IPS-11a (cell line): ENCODE results near the gene ABL1.

ENCODE experiments used
- H3K4me3 ChIP-seq: one replicate; pipeline ENCODE4 v1.5.1; 2013; ENCODE audit warnings: low read depth, low read length, control low read depth

Gene ABL1

GRCh38 chr9:130887494-130888144 lies 52.6 kb downstream of the ABL1 start:
- H3K4me3 ChIP-seq, result no peak overlapping the region

GRCh38 chr9:130888146-130888885 lies 53.3 kb downstream of the ABL1 start:
- H3K4me3 ChIP-seq, result no peak overlapping the region

- no peak overlapping the region for H3K4me3 ChIP-seq
Measured at GRCh38 chr9:130890124-130890523, 55.1 kb downstream of the ABL1 start.

DNA sequence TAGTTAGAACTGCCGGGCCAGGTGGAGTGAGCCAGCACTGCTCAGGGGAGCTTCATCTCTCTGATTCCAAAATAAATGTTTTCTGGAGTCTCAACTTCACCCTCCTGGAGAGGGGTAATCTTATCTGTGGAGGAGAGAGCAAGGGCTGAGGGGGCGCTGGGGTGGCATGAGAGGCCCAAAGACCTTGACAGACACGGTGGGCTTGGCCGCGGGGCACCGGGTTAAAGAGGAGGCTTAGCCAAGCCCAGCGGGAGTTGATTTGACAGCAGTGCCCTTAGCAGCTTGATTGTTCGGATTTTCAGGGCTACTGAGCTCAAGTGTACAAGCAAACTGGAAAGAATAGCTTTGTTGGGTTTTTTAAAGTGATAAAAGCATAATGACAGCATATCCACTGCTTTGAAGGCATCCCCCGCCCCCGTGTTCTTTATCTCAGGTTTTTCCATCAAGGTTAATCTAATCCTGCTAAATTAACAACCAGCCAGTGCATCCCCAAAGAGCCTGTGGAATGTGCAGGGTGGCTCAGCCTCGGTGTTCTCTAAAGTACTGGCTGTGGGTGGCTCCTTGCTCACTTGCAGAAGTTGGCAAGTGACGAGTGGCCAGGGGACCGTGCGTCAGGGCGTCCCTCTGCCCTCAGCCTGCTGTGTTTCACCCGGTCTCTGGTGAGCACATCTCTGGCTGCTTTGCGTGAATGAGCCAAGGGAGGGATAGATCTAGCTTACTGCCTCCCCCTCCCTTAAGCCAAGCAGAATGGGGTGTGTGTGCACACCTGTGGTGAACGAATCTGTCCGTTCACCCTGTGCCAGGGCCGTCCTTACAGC lies 56.0 kb downstream of the ABL1 start:
- H3K4me3 ChIP-seq, result no peak overlapping the region

DNA sequence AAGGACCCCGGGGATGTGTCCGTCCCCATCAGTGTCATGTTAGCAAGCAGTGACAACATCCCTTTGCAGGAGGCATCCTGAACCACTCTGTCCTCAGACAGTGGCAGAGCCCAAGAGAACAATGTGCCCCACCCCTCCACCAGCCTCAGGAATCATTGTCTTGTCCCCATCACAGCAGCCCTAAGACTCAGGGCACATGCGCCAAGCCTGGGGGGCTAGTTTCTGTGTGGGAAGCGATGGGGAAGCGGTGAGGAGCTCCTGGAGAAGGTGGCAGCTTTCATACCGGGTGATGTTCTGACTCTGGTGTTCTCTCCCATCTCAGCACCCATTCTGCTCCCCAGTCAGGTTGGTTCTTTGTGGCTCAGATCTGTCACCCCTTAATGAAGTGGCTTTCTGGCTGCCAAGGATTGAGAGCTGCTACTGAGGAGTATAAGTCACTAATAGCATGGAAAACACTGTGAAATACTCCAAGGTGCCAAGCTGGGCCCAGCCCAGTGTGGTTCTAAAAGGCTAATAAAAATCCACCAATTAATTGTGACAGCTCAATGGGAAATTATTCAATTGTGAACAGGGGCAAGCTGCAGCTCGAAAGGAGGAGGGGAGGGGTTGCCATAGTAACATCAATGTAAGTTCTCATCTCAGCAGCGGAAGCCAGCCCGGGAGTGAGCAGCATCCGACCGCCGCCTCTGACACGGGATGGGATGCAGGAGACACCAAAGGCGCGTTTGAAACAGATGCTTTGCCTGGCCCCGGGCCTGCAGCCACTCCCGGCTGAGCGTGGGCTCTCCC lies 56.8 kb downstream of the ABL1 start:
- no peak overlapping the region for H3K4me3 ChIP-seq

DNA sequence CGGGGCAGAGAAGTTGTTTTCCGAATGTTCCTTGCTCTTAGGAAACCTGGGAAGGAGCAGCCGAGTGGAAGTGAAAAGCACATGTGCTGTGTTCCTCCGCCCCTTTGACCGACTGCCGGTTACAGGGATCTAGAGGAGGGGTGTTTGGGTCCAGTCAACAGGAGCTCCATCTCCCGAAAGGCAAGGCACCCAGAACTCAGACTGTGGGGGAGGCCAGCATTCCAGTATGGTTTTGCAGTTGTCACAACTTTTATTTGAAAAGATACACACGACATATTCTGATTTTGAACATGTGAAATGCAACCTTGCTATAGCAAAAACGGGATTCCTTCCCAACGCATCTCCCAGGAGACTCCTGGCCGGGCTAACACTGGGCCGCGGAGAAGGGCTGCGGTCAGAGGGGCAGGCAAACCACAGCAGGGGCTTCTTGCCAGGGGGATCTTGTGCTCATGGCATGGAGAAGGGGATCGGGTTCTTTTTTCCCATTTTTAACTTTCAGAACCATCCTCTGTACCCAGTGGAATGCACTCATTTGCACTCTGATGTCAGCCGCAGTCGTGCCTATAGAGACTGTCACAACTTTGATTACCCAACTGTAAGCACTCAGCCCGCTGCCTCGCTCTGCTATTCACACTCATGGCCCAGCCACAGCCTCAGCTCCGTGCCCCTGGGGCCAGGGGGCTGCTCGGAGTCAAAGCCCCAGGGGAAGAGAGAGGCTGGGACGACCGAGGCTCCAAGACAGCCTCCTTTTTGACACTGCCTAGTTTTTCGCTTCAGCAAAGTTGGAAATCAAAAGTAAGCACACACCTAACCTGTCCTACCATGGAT lies 57.6 kb downstream of the ABL1 start:
- no peak overlapping the region for H3K4me3 ChIP-seq

DNA sequence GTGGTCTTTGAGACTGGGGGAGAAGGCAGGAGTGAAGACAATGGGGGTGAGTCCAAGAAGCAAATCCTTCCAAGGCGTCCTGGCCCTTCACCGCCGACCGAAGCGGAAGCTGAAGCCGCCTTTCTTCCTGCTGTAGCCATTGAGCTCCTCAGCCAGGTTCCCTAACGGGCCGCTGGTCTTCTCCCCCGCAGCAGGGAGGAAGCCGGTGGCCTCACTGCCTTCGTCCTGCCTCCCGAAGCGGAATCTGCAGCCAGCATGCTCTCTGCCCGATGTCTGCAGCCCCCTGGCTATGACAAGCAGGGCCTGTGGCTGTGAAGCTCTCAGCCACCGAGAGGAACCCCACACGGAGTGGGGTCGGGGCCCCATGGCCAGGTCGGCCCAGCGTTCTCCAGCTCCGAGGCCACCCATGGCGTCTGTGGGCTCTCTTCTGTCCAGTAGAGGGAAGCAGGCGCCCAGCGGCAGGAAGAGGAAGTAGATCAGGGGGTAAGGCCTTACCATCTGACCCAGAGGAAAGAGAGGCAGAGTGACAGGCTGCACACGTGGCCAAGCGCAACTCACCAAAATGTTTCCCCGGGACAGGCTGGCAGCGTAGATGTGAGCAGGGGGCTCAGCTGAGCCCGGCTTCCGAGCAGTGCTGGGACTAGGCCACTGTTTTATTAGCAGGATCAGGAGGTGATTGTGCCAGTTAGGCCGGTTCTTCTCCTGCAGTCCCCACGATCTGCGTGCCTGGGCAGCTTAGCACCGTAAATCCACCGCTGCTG lies 58.5 kb downstream of the ABL1 start:
- H3K4me3 ChIP-seq, result no peak overlapping the region

- H3K4me3 ChIP-seq, result no peak overlapping the region
Measured at GRCh38 chr9:130894546-130894945, 59.5 kb downstream of the ABL1 start.

GRCh38 chr9:130895038-130895437 lies 60.0 kb downstream of the ABL1 start:
- H3K4me3 ChIP-seq, result no peak overlapping the region

- no peak overlapping the region for H3K4me3 ChIP-seq
Measured at GRCh38 chr9:130895481-130896232, 60.6 kb downstream of the ABL1 start.

- no peak within 1 kb of the TSS for H3K4me3 ChIP-seq
Measured at GRCh38 chr9:130896233-130897014, 61.4 kb downstream of the ABL1 start, which contains the start of gene QRFP. Gene QRFP (minus strand): TSS chr9:130896812. CDS start chr9:130893838, 2,974 bp downstream.

DNA sequence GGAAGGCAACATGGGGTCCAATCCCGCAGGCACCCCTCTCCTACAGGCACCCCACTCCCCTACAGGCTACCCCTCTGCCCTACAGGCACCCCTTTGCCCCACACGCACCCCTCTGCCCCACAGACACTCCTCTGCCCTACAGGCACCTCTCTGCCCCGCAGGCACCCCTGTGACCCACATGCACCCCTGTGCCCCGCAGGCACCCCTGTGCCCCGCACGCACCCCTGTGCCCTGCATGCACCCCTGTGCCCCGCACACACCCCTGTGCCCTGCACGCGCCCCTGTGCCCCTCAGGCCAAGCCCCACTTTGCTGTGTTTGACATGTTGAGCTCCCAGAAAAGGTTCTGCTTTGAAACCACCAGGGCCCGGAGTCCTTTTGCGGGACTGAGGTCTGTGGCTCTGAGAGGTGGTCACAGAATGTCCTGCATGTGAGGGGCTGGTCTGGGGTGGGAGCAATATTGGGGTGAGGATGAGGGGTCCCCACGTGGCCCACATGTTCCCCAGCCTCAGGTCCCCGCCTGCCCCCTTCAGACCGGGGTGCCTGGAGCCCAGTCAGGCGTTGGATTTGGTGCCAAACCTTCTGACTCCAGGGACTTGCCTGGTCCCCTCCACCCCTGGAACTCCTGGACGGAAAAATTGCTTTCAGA lies 62.2 kb downstream of the ABL1 start:
- no peak overlapping the region for H3K4me3 ChIP-seq

- no peak overlapping the region for H3K4me3 ChIP-seq
Measured at GRCh38 chr9:130897848-130898551, 62.9 kb downstream of the ABL1 start.

DNA sequence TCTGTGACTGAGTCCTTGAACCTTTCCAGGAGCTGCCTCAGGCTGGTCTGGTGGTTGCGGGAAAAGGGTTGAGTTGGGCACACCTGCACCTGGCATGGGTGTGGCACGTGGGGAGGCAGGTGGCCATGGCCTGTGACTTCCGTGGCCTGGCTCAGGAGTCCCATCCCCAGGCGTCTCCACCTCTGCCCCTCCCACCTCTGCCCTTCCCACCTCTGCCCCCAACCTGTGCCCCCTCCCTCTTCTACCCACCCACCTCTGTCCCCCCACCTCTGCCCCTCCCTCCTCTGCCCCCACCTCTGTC lies 63.4 kb downstream of the ABL1 start:
- no peak overlapping the region for H3K4me3 ChIP-seq

DNA sequence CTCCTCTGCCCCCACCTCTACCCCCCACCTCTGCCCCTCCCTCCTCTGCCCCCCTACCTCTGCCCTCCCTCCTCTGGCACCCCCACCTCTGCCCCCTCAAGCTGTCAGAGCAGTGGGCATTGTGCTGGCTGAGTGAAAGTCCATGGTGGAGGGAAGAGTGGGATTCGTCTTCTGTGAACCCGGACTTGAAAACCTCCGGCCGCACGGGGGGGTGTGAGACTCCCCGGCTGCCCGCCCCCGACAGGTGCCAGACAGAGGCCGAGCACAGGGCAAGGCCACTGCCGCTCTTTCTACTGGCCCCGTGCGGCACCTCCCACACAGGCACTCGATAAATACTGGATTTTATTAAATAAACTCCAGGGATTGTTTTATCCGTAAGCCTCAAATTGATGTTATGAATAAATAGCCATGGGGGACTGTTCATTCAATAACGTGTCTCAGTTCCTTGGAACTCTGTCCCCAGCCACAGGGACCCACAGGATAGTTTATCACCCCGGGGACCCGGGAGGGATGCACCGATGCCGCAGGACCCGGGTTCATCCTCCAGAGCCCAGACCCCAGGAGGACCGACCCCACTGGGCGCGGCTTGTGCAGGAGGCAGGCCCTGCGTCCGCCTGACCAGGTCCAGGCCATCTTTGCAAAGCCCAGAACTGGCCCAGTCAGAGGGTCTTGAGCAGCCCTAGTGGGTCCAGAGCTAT lies 64.1 kb downstream of the ABL1 start:
- H3K4me3 ChIP-seq, result no peak overlapping the region
